HG03565 (cell line): Measurements from ENCODE around the gene NHLRC3.
"Not testable (repeated sequence)": the region's sequence is repeated elsewhere in the genome, so short reads cannot be mapped to it uniquely, and the experiment has no call there.

Source experiments
- ATAC-seq: cut with Tn5 transposase; IDR thresholded peaks from one replicate; pipeline ENCODE4 v1.9.1; 2021; ENCODE audit warnings: mild to moderate bottlenecking, moderate library complexity; ENCODE audit not compliant: unreplicated experiment

Gene NHLRC3

GRCh38 chr13:39037880-39038568 lies at the start of gene NHLRC3, which contains the start of gene PROSER1:
Gene NHLRC3, plus strand, starts transcription at chr13:39038456. Its CDS starts 184 bp downstream, at chr13:39038640.
Gene PROSER1, minus strand, starts transcription at chr13:39038089. Its CDS starts 847 bp downstream, at chr13:39037242.
- peak; percentile 57 for ATAC-seq

GRCh38 chr13:38990693-38991092 lies 47.6 kb upstream of the NHLRC3 start, which contains the start of gene STOML3:
Gene STOML3, minus strand, starts transcription at chr13:38990831. Its CDS starts 110 bp downstream, at chr13:38990721.
- ATAC-seq = no peak

- ATAC-seq = no peak
Measured at GRCh38 chr13:38993381-38993780, 44.9 kb upstream of the NHLRC3 start.

GRCh38 chr13:38998739-38999138 lies 39.5 kb upstream of the NHLRC3 start:
- ATAC-seq = no peak

GRCh38 chr13:39006371-39007111 lies 31.7 kb upstream of the NHLRC3 start:
- not testable (repeated sequence) for ATAC-seq

GRCh38 chr13:39012608-39013007 lies 25.6 kb upstream of the NHLRC3 start:
- ATAC-seq = no peak

GRCh38 chr13:39013462-39013861 lies 24.8 kb upstream of the NHLRC3 start:
- ATAC-seq = no peak

GRCh38 chr13:39016087-39016486 lies 22.2 kb upstream of the NHLRC3 start:
- ATAC-seq = peak; percentile 92

- ATAC-seq = peak; percentile 72
Measured at GRCh38 chr13:39016787-39017186, 21.5 kb upstream of the NHLRC3 start.

GRCh38 chr13:39020853-39021462 lies 17.3 kb upstream of the NHLRC3 start:
- no peak for ATAC-seq

GRCh38 chr13:39023316-39023715 lies 14.9 kb upstream of the NHLRC3 start:
- no peak for ATAC-seq

GRCh38 chr13:39023761-39024160 lies 14.5 kb upstream of the NHLRC3 start:
- no peak for ATAC-seq

- no peak for ATAC-seq
Measured at GRCh38 chr13:39025433-39025839, 12.8 kb upstream of the NHLRC3 start.

GRCh38 chr13:39032150-39032549 lies 6.1 kb upstream of the NHLRC3 start:
- ATAC-seq = no peak

GRCh38 chr13:39034085-39034484 lies 4.2 kb upstream of the NHLRC3 start:
- ATAC-seq = no peak

GRCh38 chr13:39035204-39035603 lies 3.1 kb upstream of the NHLRC3 start:
- ATAC-seq = no peak

- no peak for ATAC-seq
Measured at GRCh38 chr13:39035799-39036198, 2.5 kb upstream of the NHLRC3 start.

GRCh38 chr13:39036212-39036611 lies 2.0 kb upstream of the NHLRC3 start:
- no peak for ATAC-seq

- ATAC-seq = no peak
Measured at GRCh38 chr13:39037410-39037879, 811 bp upstream of the NHLRC3 start.

GRCh38 chr13:39038569-39039030 lies 344 bp downstream of the NHLRC3 start:
- ATAC-seq = peak; percentile 17

- no peak for ATAC-seq
Measured at GRCh38 chr13:39039041-39039440, 785 bp downstream of the NHLRC3 start.
